Endothelial cell of umbilical vein (primary cell): ENCODE measurements around the gene BCAS3. TPM values are rescaled to one million over a fixed set of nuclear protein-coding genes. Genes with fewer than 3 reads are reported as not detected.

Source experiments
- BruUV-seq: library from RNA; stranded (reverse); fragments of 400-500 nt; replicated peaks from 2 replicates; lab custom pipeline; 2021; lab: Mats Ljungman, UMichigan
- CTCF ChIA-PET: fragments of 300-600, 350-600 bp; sonication (Branson Sonifier 250); formaldehyde crosslinking; loops from one replicate; lab custom pipeline; 2021; ENCODE audit warnings: antibody characterized with exemption, inconsistent platforms; lab: Charles Lee
- POLR2A ChIA-PET: fragments of 300-600, 350-600 bp; sonication (Branson Sonifier 250); formaldehyde crosslinking; loops from one replicate; lab custom pipeline; 2021; ENCODE audit warnings: antibody characterized with exemption, inconsistent platforms; lab: Charles Lee
- DNase-seq: peaks from one replicate; pipeline ENCODE4 v3.0.0-alpha.2; 2011; ENCODE audit warnings: low read depth, low spot score
- FAIRE-seq: peaks from 2 replicates; lab custom pipeline; 2011; peaks lifted over from hg19 to GRCh38; lab: Jason Lieb, UNC
- H2AFZ ChIP-seq: 2 replicates; pipeline ENCODE4 v1.6.0; 2012; ENCODE audit warnings: low read depth, low read length, control low read depth, inconsistent platforms
- H3K27ac ChIP-seq: 2 replicates; pipeline ENCODE4 v1.5.1; 2011; ENCODE audit warnings: low read depth, mild to moderate bottlenecking, control low read depth, low read length, moderate library complexity; ENCODE audit not compliant: insufficient read depth
- H3K27me3 ChIP-seq, 2 experiments: 2 replicates each; pipeline versions ENCODE4 v1.6.0 to v1.6.1; 2011; ENCODE audit warnings: low read length in 2 of 2, mixed read lengths in 1 of 2; ENCODE audit not compliant: control insufficient read depth in 2 of 2, insufficient read depth in 2 of 2
- H3K36me3 ChIP-seq, 2 experiments: 2 replicates in 1 of 2; 3 replicates in 1 of 2; pipeline ENCODE4 v1.5.1; 2011; ENCODE audit warnings: low read length in 2 of 2, mild to moderate bottlenecking in 1 of 2, moderate library complexity in 1 of 2; ENCODE audit not compliant: control insufficient read depth in 2 of 2, insufficient read depth in 2 of 2; ENCODE audit errors: extremely low read depth in 1 of 2
- H3K4me1 ChIP-seq: 3 replicates; pipeline ENCODE4 v1.5.1; 2011; ENCODE audit warnings: mild to moderate bottlenecking, low read length; ENCODE audit not compliant: control insufficient read depth, insufficient read depth; ENCODE audit errors: extremely low read depth
- H3K4me2 ChIP-seq: 2 replicates; pipeline ENCODE4 v1.6.1; 2011; ENCODE audit warnings: low read length, control low read depth, mixed read lengths; ENCODE audit not compliant: insufficient read depth
- H3K4me3 ChIP-seq, 3 experiments: fragments of 200-600 bp in 1 of 3; sonication (generic), shearing (Covaris generic) in 1 of 3; replicated peaks in 1 of 3; 2 replicates each; pipeline ENCODE4 v1.5.1; 2011 to 2016; ENCODE audit warnings: control low read depth in 3 of 3, low read length in 3 of 3, mild to moderate bottlenecking in 2 of 3, inconsistent platforms in 1 of 3, low read depth in 1 of 3, moderate library complexity in 1 of 3; ENCODE audit not compliant: insufficient read depth in 1 of 3
- H3K79me2 ChIP-seq: 2 replicates; pipeline ENCODE4 v1.6.0; 2012; ENCODE audit warnings: low read length, inconsistent platforms; ENCODE audit not compliant: control insufficient read depth, insufficient read depth
- H3K9ac ChIP-seq: replicated peaks from 2 replicates; pipeline ENCODE3; 2011; ENCODE audit warnings: low read length, control low read depth; ENCODE audit not compliant: insufficient read depth; ENCODE audit errors: extremely low read depth
- H3K9me1 ChIP-seq: replicated peaks from 3 replicates; pipeline ENCODE4 v1.6.0; 2011; ENCODE audit warnings: mild to moderate bottlenecking, low read length; ENCODE audit not compliant: control insufficient read depth, insufficient read depth; ENCODE audit errors: extremely low read depth
- H3K9me3 ChIP-seq: replicated peaks from 2 replicates; pipeline ENCODE4 v1.5.1; 2012; ENCODE audit warnings: low read length, inconsistent platforms; ENCODE audit not compliant: control insufficient read depth, insufficient read depth
- H4K20me1 ChIP-seq: replicated peaks from 2 replicates; pipeline ENCODE3; 2011; ENCODE audit warnings: mild to moderate bottlenecking, low read length; ENCODE audit not compliant: control insufficient read depth, insufficient read depth; ENCODE audit errors: extremely low read depth
- CTCF ChIP-seq, 2 donors: IDR thresholded peaks; 1 replicate in 1 of 2; 2 replicates in 1 of 2; pipeline ENCODE4 v1.5.1; 2011; ENCODE audit warnings: low read length in 2 of 2, mild to moderate bottlenecking in 2 of 2, moderate library complexity in 2 of 2, control low read depth in 1 of 2, inconsistent platforms in 1 of 2, low read depth in 1 of 2; ENCODE audit not compliant: insufficient read depth in 1 of 2; ENCODE audit errors: extremely low read depth in 1 of 2
- EZH2 ChIP-seq: IDR thresholded peaks from 2 replicates; pipeline ENCODE4 v1.6.1; 2012; ENCODE audit warnings: borderline replicate concordance, low read depth, mild to moderate bottlenecking, moderate library complexity, low read length, inconsistent platforms; ENCODE audit not compliant: severe bottlenecking
- FOS ChIP-seq: IDR thresholded peaks from 2 replicates; pipeline ENCODE4 v1.6.1; 2011; ENCODE audit warnings: mild to moderate bottlenecking, low read length, moderate library complexity, borderline replicate concordance; ENCODE audit not compliant: insufficient read depth
- GATA2 ChIP-seq: IDR thresholded peaks from 2 replicates; pipeline ENCODE4 v1.7.0; 2011; ENCODE audit warnings: low read depth, mild to moderate bottlenecking, moderate library complexity, mixed read lengths, low read length; ENCODE audit not compliant: insufficient read length, insufficient read depth
- JUN ChIP-seq: IDR thresholded peaks from 2 replicates; pipeline ENCODE4 v1.6.1; 2011; ENCODE audit warnings: borderline replicate concordance, low read depth; ENCODE audit not compliant: insufficient read length, insufficient read depth
- MAX ChIP-seq: IDR thresholded peaks from 2 replicates; pipeline ENCODE4 v1.6.1; 2011; ENCODE audit not compliant: insufficient read depth, insufficient read length
- MYC ChIP-seq: IDR thresholded peaks from one replicate; pipeline ENCODE4 v1.6.1; 2011; ENCODE audit warnings: mild to moderate bottlenecking, low read depth, low read length
- POLR2A ChIP-seq: IDR thresholded peaks from 2 replicates; pipeline ENCODE4 v1.6.1; 2012; ENCODE audit warnings: low read depth, mild to moderate bottlenecking, control low read depth, low read length
- POLR2AphosphoS5 ChIP-seq: IDR thresholded peaks from 2 replicates; pipeline ENCODE4 v1.6.1; 2012; ENCODE audit warnings: low read depth, mild to moderate bottlenecking, control low read depth, low read length, moderate library complexity; ENCODE audit not compliant: insufficient read depth
- dilution Hi-C: fragments of 300-500 bp; cut with MboI; formaldehyde crosslinking; loops from one replicate; pipeline ENCODE4 v1.15.0; 2019; ENCODE audit warnings: low sequenced_read_pairs; ENCODE audit not compliant: extremely low pct_ligation_motif_present
- intact Hi-C: fragments of 100-400 bp; cut with micrococcal nuclease; formaldehyde crosslinking; loops from one replicate; pipeline ENCODE4 v1.10.0; 2022
- polyA plus RNA-seq, 4 experiments: library from polyadenylated mRNA; depleted of rRNA in 3 of 4; stranded (reverse) in 3 of 4; unstranded in 1 of 4; fragments of >200 nt; gene quantifications; 2 replicates each; pipeline versions ENCODE4 v1.2.1 to v1.2.3, GENCODE V29; 2011 to 2012; ENCODE audit warnings: missing spikeins in 1 of 4
- total RNA-seq: library from RNA; stranded (reverse); gene quantifications from 2 replicates; pipeline ENCODE4 v1.2.3, GENCODE V29; 2021

Gene BCAS3
- total and polyA plus RNA-seq, 2 donors (not counting 3 experiments of a cell fraction or from before 2014, with no cell fraction given) = 8.2 to 16.0 TPM

DNA sequence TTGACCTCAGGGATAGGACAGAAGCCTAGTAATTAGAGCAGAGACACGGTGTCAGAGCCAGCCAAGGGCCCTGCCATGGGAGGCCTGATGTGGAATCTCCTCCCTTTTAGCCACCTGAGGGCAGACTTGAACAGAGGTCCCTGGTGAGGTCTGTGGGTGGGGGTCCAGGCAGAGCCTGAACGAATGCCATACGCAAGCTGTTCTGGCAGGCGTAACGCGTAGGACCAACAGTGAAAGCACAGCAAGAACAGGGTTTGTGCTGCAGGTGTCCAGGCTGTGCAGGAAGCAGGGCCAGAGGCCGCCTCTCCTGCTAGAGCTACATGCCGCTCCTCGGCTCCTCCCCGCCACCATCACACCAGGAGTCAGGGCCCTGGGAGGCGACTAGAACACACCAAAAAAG lies 640.1 kb downstream of the BCAS3 start:
- no peak for DNase-seq
- no peaks in the 10 kb centered on the region for H3K79me2 ChIP-seq
- intact Hi-C loops (no loop called here), dilution Hi-C loops (no loop called here)
- CTCF ChIA-PET = interaction anchor here (1.5 kb wide), 1 partner anchor 346 kb away, joined by 3 read pairs; no protein-coding TSS in a partner anchor
- POLR2A ChIA-PET = no interaction called here
- no TSS peak for BruUV-seq
- no peak overlapping the region for H3K4me2 ChIP-seq
- no peaks in the 10 kb centered on the region for H3K36me3 ChIP-seq
- no peak overlapping the region for H3K27ac ChIP-seq
- TF ChIP-seq POLR2AphosphoS5 (no peak), MAX (no peak), JUN (no peak), FOS (no peak), POLR2A (no peak), MYC (no peak), EZH2 (no peak), CTCF (IDR thresholded peaks at IDR 0.05; ENCODE audit: extremely low read depth in 1 of 2, insufficient read depth in 1 of 2, low read depth in 1 of 2, low read length in 2 of 2) (no peak), GATA2 (no peak)
- no peak overlapping the region for H2AFZ ChIP-seq
- H3K9me3 ChIP-seq = no peaks in the 10 kb centered on the region
- FAIRE-seq = no peak
- no peak overlapping the region for H3K4me3 ChIP-seq
- no peaks in the 10 kb centered on the region for H4K20me1 ChIP-seq
- no peaks in the 10 kb centered on the region for H3K9me1 ChIP-seq
- H3K4me1 ChIP-seq = no peaks in the 10 kb centered on the region
- no peak overlapping the region for H3K9ac ChIP-seq
- no peaks in the 10 kb centered on the region for H3K27me3 ChIP-seq
